GM18502 (cell line): Measurements from ENCODE around the gene CORO1C.

Experiments
- ATAC-seq: cut with Tn5 transposase; IDR thresholded peaks from one replicate; pipeline ENCODE4 v1.9.1; 2021; ENCODE audit warnings: mild to moderate bottlenecking; ENCODE audit not compliant: unreplicated experiment, poor library complexity

CORO1C gene

GRCh38 chr12:108727868-108728735 is 3.2 kb downstream of the CORO1C start:
- ATAC-seq = no peak

- ATAC-seq = no peak
Measured at GRCh38 chr12:108727161-108727560, 4.2 kb downstream of the CORO1C start.

- ATAC-seq = no peak
Measured at GRCh38 chr12:108724890-108725151, 6.5 kb downstream of the CORO1C start.

- ATAC-seq = no peak
Measured at GRCh38 chr12:108724054-108724889, 7.0 kb downstream of the CORO1C start.

- ATAC-seq = no peak
Measured at GRCh38 chr12:108722992-108723766, 8.1 kb downstream of the CORO1C start.

- no peak for ATAC-seq
Measured at GRCh38 chr12:108722463-108722862, 8.9 kb downstream of the CORO1C start.

- ATAC-seq = no peak
Measured at GRCh38 chr12:108721824-108722223, 9.5 kb downstream of the CORO1C start.

GRCh38 chr12:108720757-108721514 is 10.4 kb downstream of the CORO1C start:
- ATAC-seq = no peak

GRCh38 chr12:108717243-108717642 is 14.1 kb downstream of the CORO1C start:
- ATAC-seq = no peak

GRCh38 chr12:108714866-108715265 is 16.5 kb downstream of the CORO1C start:
- no peak for ATAC-seq

- no peak for ATAC-seq
Measured at GRCh38 chr12:108713471-108713870, 17.8 kb downstream of the CORO1C start.

GRCh38 chr12:108712925-108713203 is 18.5 kb downstream of the CORO1C start:
- ATAC-seq = no peak

- no peak for ATAC-seq
Measured at GRCh38 chr12:108712165-108712924, 19.0 kb downstream of the CORO1C start.

- ATAC-seq = no peak
Measured at GRCh38 chr12:108711489-108712164, 19.7 kb downstream of the CORO1C start.

GRCh38 chr12:108709697-108710096 is 21.6 kb downstream of the CORO1C start:
- ATAC-seq = no peak

- ATAC-seq = no peak
Measured at GRCh38 chr12:108704527-108704926, 26.8 kb downstream of the CORO1C start.

- ATAC-seq = no peak
Measured at GRCh38 chr12:108702595-108703320, 28.6 kb downstream of the CORO1C start.

GRCh38 chr12:108701779-108702441 is 29.4 kb downstream of the CORO1C start:
- no peak for ATAC-seq
